Endothelial cell of umbilical vein (primary cell): ENCODE measurements around the gene FCAR.

ENCODE experiments used
- EZH2 ChIP-seq: IDR thresholded peaks from 2 replicates; pipeline ENCODE4 v1.6.1; 2012; ENCODE audit warnings: borderline replicate concordance, low read depth, mild to moderate bottlenecking, moderate library complexity, low read length, inconsistent platforms; ENCODE audit not compliant: severe bottlenecking
- POLR2A ChIP-seq: IDR thresholded peaks from 2 replicates; pipeline ENCODE4 v1.6.1; 2012; ENCODE audit warnings: low read depth, mild to moderate bottlenecking, control low read depth, low read length
- POLR2AphosphoS5 ChIP-seq: IDR thresholded peaks from 2 replicates; pipeline ENCODE4 v1.6.1; 2012; ENCODE audit warnings: low read depth, mild to moderate bottlenecking, control low read depth, low read length, moderate library complexity; ENCODE audit not compliant: insufficient read depth
- TF ChIP-seq, protein P1 (sequence below), 2 donors: IDR thresholded peaks; 1 replicate in 1 of 2; 2 replicates in 1 of 2; pipeline ENCODE4 v1.5.1; 2011; ENCODE audit warnings: low read length in 2 of 2, mild to moderate bottlenecking in 2 of 2, moderate library complexity in 2 of 2, control low read depth in 1 of 2, inconsistent platforms in 1 of 2, low read depth in 1 of 2; ENCODE audit not compliant: insufficient read depth in 1 of 2; ENCODE audit errors: extremely low read depth in 1 of 2

DNA sequence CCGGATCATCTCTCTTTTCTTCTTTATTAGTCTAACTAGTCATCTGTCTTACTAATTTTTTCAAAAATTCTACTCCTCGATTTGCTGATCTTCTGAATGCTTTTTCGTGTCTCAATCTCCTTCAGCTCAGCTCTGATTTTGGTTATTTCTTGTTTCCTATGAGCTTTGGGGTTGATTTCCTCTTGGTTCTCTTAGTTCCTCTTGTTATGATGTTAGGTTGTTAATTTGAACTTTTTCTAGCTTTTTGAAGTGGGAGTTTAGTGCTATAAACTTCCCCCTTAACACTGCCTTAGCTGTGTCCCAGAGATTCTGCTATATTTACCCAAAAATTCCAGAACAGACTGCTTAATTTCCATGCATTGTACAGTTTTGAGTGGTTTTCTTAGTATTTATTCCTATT is 3.4 kb downstream of the FCAR start:
- TF ChIP-seq POLR2A (no peak), POLR2AphosphoS5 (no peak), EZH2 (no peak)
- TF ChIP-seq, protein P1, sequence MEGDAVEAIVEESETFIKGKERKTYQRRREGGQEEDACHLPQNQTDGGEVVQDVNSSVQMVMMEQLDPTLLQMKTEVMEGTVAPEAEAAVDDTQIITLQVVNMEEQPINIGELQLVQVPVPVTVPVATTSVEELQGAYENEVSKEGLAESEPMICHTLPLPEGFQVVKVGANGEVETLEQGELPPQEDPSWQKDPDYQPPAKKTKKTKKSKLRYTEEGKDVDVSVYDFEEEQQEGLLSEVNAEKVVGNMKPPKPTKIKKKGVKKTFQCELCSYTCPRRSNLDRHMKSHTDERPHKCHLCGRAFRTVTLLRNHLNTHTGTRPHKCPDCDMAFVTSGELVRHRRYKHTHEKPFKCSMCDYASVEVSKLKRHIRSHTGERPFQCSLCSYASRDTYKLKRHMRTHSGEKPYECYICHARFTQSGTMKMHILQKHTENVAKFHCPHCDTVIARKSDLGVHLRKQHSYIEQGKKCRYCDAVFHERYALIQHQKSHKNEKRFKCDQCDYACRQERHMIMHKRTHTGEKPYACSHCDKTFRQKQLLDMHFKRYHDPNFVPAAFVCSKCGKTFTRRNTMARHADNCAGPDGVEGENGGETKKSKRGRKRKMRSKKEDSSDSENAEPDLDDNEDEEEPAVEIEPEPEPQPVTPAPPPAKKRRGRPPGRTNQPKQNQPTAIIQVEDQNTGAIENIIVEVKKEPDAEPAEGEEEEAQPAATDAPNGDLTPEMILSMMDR (IDR thresholded peaks at IDR 0.05; ENCODE audit: extremely low read depth in 1 of 2, insufficient read depth in 1 of 2, low read depth in 1 of 2, low read length in 2 of 2) = no peak
